ENCODE data around the gene PPFIA4. TPM values are rescaled to one million over a fixed set of nuclear protein-coding genes. Genes with fewer than 3 reads are reported as not detected.

Gene PPFIA4
- total RNA-seq, 2 donors from 2014 or later: 38.1 to 244 TPM

DNA sequence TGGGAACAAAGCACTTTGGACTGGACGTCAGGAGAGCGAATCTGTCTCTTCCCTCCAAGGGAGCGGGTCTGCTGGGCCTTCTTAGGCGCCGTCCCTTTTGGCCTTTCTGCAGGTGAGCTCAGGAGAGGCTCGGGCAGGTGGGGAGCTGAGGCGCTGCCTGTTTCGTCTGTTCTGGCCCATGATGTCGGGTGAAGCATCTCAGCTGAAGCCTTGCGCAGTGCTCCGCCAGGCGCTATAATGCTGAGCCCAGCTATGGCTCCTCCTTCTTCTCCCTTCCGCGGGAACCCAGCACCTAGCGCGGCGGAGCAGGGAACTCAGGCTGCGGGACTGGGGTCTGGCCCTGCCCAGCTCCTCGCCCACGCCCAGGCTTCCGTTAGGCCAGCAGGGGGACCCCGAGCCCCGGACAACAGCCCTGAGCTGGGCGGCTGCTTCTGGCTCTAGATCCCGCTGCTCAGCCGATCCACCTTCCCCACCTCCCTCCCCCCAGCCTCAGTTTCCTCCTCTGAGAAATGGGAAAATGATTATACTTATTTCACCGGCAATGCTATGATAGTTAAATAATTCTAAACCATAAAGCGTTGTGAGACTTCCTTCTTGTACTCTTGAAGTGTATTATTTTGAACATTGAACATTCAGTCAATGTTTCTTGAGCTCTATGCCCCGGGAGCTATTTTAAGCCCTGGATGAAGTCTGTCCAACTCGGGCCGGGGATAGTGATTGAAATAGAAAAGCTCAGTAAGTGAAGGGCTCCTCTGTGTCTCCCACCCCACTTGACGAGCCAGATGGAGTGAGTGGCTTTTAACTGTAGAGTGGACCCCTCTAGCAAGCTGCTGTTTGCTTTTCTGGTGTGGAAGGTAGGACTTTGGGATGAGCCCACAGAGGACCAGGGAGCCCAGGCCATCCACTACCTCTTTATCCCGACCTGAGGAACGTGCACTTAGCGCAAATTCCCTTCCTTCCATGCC is 91.6 kb downstream of the PPFIA4 start:
- peaks cover 40% of the 10 kb centered on the region for H3K27me3 Mint-ChIP-seq

DNA sequence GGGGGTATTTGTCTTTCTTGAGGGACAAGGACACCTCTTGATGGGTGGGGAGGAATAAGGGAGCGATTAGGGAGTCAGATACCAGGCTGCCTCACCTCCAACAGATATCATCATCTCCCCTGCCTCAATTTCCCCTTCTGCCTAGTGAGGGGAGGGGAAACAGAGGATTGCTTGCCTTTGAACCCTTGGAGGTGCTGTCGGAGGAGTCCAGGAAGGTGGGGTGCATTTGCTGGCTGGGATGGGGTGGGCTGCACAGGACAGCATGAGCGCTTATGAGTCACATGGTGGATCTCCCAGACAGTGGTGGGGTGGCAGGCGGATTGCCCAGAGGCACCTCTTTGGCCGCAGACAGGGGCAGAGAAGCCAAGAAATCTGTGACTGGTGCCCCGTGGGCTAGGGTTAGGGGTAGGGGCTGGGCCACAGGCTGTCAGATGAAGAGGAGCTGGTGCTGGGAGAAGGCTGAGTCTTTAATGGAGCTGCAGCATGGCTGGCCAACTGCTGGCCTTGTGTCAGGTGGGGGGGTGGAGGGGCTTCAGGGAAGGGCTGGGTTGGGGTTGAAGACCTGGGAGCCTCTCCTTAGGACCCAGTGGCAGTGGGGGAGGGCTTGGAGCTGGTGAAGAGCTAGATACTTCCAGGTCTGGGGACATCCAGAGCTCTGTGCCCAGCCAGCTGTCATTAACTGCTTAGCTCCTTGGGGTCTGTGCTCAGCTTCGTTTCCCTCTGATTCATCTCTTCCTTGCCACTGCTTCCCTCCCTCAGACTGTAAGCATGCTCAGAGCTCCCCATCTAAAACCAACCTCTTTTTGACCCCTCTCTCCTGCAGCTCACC is 94.2 kb downstream of the PPFIA4 start:
- Mint-ChIP-seq H3K36me3 (ENCODE audit: low read depth) (no peaks in the 10 kb centered on the region), H3K4me3 (no peak overlapping the region), H3K9me3 (no peaks in the 10 kb centered on the region), H3K27me3 (peaks cover 54% of the 10 kb centered on the region), H3K27ac (no peak overlapping the region), H3K4me1 (peaks cover 4% of the 10 kb centered on the region)
- no peak for ATAC-seq (replicated peaks)

More for the DNA sequence above, 91.6 kb downstream of the PPFIA4 start:
- Mint-ChIP-seq H3K36me3 (ENCODE audit: low read depth) (no peaks in the 10 kb centered on the region), H3K4me3 (no peak overlapping the region), H3K4me1 (peaks cover 4% of the 10 kb centered on the region), H3K9me3 (no peaks in the 10 kb centered on the region), H3K27ac (no peak overlapping the region)
- ATAC-seq (replicated peaks): peak; percentile 44

DNA sequence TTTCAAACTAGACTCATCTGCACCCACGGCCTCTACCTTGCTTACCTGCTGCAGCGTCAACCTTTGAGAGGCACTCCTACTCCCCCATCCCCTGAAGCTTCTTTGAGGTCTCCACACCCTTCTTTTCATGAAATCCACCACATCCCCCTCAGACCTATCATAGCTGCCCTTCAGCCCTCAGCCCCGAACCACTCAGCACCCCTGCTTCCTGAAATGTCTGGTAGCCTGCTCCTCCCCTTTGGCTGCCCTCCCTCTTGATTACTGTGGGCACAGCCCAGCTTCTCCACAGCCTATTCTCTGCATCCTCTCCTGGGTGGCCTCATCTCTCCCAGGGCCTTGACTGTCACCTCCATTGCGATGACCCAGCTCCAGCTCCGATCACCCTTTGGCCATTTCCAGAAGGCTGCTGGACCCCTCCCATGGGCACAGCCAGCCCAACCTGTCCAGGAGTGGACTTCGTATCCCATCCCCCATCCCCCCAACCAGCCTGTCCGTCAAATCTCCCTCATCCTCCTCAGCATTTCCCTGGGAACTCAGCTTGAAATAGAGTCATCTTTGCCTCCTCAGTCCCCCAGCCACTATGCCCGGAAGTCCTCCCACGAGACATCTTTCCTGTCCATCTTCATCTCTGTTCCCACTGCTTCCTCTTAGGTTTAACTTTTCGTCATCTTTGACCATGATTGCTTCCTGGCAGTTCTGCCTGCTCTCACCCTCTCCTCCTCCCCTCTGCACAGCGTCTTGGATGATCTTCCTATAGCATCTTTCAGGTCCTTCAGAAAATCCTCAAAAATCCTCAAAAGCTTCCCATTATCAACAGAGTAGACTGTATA is 95.1 kb downstream of the PPFIA4 start:
- Mint-ChIP-seq H3K4me3 (no peak overlapping the region), H3K27ac (no peak overlapping the region), H3K4me1 (peaks cover 4% of the 10 kb centered on the region), H3K36me3 (ENCODE audit: low read depth) (no peaks in the 10 kb centered on the region), H3K27me3 (peaks cover 61% of the 10 kb centered on the region), H3K9me3 (no peaks in the 10 kb centered on the region)
- ATAC-seq (replicated peaks): no peak

DNA sequence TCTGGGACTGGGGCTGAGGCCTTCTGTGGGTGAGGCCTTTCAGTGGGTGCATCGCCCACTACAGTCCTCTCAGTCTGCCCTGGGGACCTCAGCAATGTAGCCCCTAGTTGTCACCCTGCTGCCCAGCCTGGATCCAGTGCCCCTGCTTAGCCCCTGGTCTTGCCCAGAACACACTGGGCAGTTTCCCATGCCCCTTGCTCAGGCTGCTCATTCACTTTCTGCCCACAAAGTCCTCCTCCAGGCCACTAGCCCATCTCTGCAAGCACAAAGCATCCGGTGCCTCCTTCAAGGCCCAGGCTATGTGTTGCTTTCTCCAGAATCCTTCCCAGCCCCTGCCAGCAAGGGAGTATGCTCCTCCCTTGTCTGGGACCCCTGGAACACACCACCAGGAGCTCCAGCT is 95.9 kb downstream of the PPFIA4 start:
- Mint-ChIP-seq H3K9me3 (no peaks in the 10 kb centered on the region), H3K36me3 (ENCODE audit: low read depth) (no peaks in the 10 kb centered on the region), H3K4me1 (peaks cover 9% of the 10 kb centered on the region), H3K27ac (no peak overlapping the region), H3K4me3 (no peak overlapping the region), H3K27me3 (peaks cover 62% of the 10 kb centered on the region)
- no peak for ATAC-seq (replicated peaks)

DNA sequence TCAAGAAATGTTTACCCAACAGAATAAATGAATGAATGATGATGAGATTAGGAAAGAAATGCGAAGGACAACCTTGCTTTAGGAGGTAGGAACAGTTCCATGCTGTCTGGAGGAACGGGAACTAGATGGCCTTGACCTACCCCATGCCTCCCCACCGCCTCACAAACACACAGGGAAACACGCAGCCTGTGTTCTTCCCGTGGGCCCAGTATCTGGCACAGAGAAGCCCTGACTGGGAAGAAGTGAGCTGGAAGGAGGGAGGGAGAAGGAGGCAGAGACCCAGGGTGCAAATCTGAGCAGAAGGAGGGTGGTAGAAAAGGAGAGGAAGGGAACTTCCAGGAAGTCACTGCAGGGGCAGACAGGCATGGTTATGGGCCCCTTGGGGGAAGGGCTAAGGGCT is 97.7 kb downstream of the PPFIA4 start:
- no peak for ATAC-seq (replicated peaks)
- H3K9me3 Mint-ChIP-seq: no peaks in the 10 kb centered on the region
- no peak overlapping the region for H3K27ac Mint-ChIP-seq
- no peaks in the 10 kb centered on the region for H3K36me3 Mint-ChIP-seq (ENCODE audit: low read depth)
- H3K4me1 Mint-ChIP-seq: peaks cover 11% of the 10 kb centered on the region
- H3K27me3 Mint-ChIP-seq: peaks cover 60% of the 10 kb centered on the region
- H3K4me3 Mint-ChIP-seq: no peak overlapping the region

DNA sequence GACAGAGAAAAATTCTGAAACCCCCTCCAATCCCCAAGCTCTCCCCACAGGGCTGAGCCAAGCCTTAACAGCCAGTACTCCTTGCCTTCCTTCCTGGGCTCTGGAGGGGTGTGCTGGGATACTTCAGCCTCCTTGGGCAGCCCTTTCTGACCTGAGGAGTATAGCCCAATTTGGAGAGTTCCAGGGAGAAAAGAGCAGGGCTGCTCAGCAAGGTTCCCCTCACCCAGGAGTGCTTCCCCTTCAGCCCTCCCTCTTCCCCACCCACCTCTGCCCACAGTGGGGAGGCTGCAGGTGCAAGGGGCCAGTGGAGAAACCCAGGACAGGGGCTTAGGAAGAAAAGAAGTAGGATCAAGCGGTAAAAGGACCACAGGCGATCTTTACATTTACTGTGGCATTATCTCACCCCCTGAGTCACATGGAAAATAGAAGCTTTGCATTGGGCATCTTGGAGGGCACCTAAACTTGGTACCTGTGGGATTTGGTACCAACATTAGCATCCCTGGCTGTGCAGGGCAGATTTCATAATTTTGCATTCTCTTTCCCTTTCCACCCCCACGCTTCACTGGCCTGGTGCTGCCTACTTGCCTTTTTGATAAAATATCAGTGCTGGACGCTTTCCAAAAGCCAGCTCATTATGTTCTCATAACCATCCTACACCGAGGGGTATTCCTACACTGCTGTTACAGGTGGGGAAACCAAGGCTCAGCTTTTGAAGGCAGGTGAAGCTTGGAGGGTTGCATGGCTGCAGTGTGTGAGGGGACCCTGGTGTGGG is 98.4 kb downstream of the PPFIA4 start:
- peaks cover 65% of the 10 kb centered on the region for H3K27me3 Mint-ChIP-seq
- peaks cover 11% of the 10 kb centered on the region for H3K4me1 Mint-ChIP-seq
- no peak overlapping the region for H3K27ac Mint-ChIP-seq
- H3K36me3 Mint-ChIP-seq (ENCODE audit: low read depth): no peaks in the 10 kb centered on the region
- H3K9me3 Mint-ChIP-seq: no peaks in the 10 kb centered on the region
- H3K4me3 Mint-ChIP-seq: no peak overlapping the region
- no peak for ATAC-seq (replicated peaks)

DNA sequence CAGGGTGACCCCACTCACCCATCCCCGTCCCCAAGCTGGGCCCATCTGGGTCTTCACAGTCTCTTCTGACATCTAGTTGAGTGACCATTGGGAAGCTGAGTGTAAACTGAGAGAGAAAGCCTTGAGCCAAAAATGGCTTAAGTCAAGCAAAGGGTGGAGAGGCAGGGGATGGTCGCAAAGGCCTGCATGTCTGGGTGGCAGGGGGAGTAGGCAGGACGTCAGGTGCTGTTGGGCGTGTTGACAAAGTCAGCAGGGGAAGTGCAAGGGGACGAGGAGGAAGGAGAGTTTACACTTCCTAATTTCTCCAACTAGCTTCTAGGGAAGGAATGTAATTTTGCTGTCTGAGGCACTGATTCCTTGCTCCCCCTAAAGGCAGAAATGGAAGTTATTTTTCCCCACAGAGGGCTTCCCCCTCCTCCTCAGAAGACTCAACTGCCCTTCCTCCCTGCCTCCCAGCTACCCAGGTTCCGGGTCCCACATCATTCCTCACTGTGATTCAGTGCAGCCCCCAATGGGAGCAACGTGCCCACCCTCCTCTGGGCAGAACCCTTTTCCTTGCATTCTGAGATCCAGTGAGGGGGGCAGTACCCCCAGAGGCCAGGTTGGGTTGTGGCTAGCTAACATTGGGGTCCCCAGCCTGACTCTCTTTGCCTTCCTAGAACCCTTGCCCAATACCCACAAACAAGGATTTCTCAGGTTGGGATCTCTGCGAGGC is 100.0 kb downstream of the PPFIA4 start:
- no peaks in the 10 kb centered on the region for H3K36me3 Mint-ChIP-seq (ENCODE audit: low read depth)
- peaks cover 57% of the 10 kb centered on the region for H3K27me3 Mint-ChIP-seq
- no peak for ATAC-seq (replicated peaks)
- H3K4me3 Mint-ChIP-seq: no peak overlapping the region
- H3K27ac Mint-ChIP-seq: no peak overlapping the region
- peaks cover 7% of the 10 kb centered on the region for H3K4me1 Mint-ChIP-seq
- H3K9me3 Mint-ChIP-seq: no peaks in the 10 kb centered on the region

DNA sequence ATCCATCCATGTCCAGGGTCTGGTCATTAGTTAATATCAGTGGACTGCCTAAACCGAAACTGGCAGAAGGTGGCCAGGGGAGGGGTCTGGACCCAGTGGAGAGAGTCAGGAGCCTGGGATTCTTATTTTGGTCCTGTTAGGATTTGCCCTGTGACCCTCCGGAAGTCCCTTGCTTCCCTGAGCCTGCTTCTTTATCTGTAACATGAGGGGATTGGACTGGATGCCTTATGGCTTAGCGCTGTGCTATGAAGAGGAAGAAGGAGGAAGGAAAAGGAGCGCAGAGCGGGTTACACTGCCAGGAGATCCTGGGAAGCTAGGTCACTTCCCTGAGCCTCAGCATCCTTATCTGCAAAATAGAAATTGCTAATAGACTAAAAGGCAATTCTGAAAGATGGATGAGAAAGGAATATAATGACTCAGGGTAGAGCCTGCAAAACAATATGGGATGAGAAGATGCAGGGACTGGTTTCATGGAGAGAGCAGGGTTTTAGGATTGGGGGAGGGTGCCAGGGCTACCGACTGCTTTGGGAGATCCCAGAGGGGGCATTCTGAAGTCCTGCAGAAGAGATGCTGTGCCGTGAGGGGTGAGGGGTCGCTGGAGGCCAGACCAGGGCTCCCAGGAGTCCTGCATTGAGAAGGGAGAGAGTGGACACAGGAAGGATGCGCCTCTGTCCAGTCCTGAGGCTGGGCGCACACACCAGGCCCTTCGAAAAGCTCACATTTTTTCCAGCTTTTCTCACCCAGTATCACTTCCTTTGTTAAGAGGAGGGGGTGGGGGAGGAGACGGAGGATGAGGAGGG is 100.8 kb downstream of the PPFIA4 start:
- no peaks in the 10 kb centered on the region for H3K9me3 Mint-ChIP-seq
- no peak for ATAC-seq (replicated peaks)
- H3K36me3 Mint-ChIP-seq (ENCODE audit: low read depth): no peaks in the 10 kb centered on the region
- no peak overlapping the region for H3K27ac Mint-ChIP-seq
- H3K4me1 Mint-ChIP-seq: peaks cover 7% of the 10 kb centered on the region
- H3K27me3 Mint-ChIP-seq: peaks cover 51% of the 10 kb centered on the region
- H3K4me3 Mint-ChIP-seq: peak overlapping the region; percentile 12

DNA sequence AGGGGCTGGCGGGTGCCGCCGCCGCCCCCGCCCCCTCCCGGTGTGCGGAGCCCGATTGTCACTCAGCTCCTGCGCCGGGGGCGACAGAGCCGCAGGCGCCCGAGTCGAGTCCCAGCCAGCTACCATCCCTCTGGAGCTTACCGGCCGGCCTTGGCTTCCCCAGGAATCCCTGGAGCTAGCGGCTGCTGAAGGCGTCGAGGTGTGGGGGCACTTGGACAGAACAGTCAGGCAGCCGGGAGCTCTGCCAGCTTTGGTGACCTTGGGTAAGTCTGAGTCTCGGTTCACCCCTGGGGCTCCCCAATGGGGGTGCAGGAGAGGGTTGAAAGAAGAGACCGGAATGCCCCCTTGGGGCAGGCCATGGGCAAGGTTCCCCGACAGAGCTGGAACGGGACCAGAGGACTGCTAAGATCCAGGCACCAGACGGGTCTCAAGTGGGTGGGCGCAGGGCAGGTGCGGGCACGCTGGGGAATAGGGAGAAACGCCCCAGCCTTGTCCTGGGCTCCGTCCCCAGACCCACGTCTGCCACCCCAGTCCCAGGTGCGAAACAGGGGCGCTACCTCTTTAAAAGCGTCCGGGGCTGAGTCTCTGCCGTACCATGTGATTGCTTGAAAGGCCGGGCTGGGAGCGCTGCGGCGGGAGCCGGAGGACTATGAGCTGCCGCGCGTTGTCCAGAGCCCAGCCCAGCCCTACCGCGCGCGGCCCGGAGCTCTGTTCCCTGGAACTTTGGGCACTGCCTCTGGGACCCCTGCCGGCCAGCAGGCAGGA is 101.6 kb downstream of the PPFIA4 start, which contains the start of gene ADORA1:
ADORA1 (plus strand) TSS at position 61 of the 765 bp plus-strand sequence. CDS start 1,116 bp downstream, outside the sequence.
- H3K4me1 Mint-ChIP-seq: peaks cover 7% of the 10 kb centered on the region
- H3K36me3 Mint-ChIP-seq (ENCODE audit: low read depth): no peaks in the 10 kb centered on the region
- H3K4me3 Mint-ChIP-seq: peak within 1 kb of the TSS; percentile 23
- peaks cover 47% of the 10 kb centered on the region for H3K27me3 Mint-ChIP-seq
- ATAC-seq (replicated peaks): no peak
- H3K27ac Mint-ChIP-seq: no peak within 1 kb of the TSS
- no peaks in the 10 kb centered on the region for H3K9me3 Mint-ChIP-seq

DNA sequence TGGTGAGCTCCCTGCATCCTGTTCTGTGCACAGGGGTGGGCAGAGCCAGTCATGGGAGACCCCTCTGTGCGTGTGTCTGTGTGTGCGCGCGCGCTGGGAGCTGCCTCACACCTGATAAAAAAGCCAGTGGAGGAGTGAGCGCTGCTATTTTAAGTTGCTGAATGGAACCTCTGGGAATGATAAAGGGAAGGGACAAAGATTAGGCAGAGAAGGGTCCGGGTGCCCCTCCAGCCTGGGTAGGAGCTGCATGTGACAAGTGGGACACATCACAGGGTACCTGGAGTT is 102.1 kb downstream of the PPFIA4 start:
- ATAC-seq (replicated peaks): no peak
- Mint-ChIP-seq H3K27ac (no peak overlapping the region), H3K4me3 (no peak overlapping the region), H3K36me3 (ENCODE audit: low read depth) (no peaks in the 10 kb centered on the region), H3K27me3 (peaks cover 47% of the 10 kb centered on the region), H3K4me1 (peaks cover 7% of the 10 kb centered on the region), H3K9me3 (no peaks in the 10 kb centered on the region)
